ENCODE measurements around the gene ZNF718.
"Not testable (repeated sequence)": the region's sequence is repeated elsewhere in the genome, so short reads cannot be mapped to it uniquely, and the experiment has no call there.

ZNF718 gene

DNA sequence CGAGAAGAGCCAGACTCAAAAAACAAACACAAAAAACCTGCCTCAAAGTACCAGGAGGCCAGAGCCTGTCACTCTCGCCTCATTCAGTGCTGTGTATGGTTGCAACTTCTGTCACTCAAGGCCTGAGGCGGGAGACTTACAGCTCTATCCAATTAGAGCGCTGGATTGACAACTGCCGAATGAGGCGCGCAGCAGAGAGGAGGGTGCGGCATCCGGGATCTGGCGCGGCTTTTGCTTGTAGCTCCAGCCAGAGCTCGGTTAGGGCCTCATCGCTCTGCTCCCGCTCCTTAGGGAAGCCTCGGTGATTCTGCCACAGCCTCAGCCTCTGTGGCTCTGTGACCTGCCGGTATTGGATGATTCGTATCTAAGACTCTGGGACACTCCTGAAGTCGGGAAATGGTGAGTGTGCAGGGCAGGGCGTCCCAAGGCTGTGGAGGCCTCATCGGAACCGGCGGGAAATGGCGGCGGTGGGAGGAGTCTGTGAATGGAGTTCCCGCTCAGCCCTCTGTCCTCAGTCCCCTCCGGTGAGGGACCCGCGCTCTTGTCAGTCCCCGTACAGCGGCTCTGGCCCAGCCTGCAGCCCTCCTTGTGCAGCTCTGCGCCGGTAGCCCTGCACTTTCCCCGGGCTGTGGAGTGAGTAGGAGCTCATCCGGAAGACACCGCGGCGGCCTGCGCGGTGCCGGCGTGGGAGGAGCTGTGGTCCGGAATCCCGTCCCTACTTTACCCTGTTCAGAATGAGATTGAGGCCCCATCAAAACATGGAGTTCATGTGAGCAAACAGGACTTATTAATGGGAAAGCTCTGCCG is at the start of gene ZNF718:
ZNF718 (plus strand) TSS at position 227 of the 807 bp plus-strand sequence; CDS start at position 397, 170 bp downstream.
- DNase-seq = peak; percentile 5

- no peak for DNase-seq
Observed at GRCh38 chr4:85951-86350, 38.4 kb upstream of the ZNF718 start.

GRCh38 chr4:86559-87324 is 37.6 kb upstream of the ZNF718 start:
- DNase-seq = not testable (repeated sequence)

DNA sequence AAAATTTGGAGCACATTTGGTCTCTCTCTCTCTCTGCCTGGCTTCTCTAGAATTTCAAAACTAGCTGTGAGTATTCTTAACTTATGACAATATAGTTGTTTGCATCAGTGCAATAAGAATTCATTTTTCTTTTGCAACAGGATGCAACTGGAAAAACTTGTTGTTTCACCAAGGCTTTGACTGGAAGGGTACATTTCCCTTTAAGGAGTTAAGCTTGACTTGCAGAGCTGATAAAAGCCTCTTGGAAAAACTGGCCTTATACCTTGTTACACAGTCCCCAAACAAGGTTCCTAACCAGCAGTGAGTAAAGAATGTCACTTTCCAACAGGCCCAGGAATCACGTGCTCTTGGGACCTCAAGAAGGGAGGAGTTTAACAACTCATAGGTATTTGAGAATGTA is 25.9 kb upstream of the ZNF718 start:
- DNase-seq = no peak

DNA sequence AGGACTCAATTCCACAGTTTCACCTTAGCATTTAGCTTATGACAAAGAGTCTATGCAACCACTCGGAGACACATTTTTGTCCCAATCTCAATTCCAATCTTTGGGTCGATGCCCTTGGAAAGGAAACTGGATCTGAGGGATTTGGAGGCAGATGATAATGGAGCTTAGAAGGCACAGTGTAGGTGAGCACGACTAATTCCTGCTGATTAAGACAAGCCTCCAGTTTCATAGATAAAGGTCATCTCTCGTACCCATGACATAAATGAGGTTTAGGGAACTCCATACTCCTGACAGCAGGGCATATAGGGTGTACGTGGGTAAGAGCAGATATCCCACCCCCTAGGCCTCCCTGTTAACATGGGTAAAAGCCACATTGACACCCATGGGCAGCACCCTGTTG is 24.4 kb upstream of the ZNF718 start:
- no peak for DNase-seq

- DNase-seq = no peak
Observed at GRCh38 chr4:107083-107443, 17.2 kb upstream of the ZNF718 start.

GRCh38 chr4:107444-108429 is 16.6 kb upstream of the ZNF718 start:
- no peak for DNase-seq

DNA sequence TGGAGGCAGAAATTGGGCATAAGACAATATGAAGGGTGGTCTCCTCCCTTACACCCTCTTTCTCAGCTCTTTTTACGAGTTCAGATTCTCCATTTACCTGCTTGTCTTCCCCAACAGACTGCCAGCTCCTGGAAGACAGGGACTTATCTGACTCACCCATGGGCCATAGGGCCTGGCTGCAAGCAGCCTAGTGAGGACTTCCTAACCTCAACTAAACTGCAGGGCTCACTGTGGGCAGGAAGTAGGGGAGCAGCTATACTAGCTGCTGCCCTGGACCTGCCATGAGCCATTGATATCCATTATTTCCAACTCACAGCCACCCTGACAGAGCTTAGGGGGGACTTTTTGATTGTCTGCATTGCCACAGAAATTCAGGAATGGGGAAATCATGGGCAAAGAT is 11.5 kb upstream of the ZNF718 start:
- no peak for DNase-seq

GRCh38 chr4:113732-114131 is 10.6 kb upstream of the ZNF718 start:
- no peak for DNase-seq

DNA sequence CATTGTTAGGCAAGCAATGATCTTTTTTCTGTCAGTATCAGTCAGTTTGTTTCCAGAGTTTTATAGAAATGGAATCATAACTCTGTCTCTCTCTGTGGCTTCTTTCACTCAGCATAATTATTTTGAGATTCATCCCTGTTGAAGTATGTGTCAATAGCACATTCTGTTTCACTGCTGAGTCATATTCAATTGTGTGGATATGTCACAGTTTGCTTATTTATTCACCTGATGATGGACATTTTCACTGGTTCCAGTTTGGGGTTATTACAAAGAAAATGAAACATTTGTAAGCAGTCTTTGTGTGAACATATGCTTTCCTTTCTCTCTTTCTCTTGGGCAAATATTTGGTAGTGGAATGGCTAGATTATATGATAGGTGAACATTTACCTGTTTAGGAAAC is 10.2 kb upstream of the ZNF718 start:
- no peak for DNase-seq

DNA sequence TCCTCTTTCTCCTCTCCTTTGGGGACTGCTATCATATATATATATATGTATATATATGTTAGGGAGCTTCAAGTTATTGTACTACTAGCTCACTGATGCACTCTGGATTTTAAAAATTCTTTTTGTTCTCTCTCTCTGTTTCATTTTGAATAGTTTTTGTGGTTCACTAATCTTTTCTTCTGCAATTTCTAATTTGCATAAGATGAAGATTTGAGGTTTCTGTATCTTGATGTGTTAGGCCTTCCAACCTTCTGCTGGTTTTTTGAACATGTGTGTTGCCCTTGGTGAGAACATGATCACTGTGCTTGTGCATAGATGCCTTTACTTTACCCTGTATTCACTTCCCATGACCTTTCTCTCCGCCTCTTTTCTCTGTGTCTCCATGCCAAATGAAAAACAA is 7.8 kb upstream of the ZNF718 start:
- DNase-seq = no peak

DNA sequence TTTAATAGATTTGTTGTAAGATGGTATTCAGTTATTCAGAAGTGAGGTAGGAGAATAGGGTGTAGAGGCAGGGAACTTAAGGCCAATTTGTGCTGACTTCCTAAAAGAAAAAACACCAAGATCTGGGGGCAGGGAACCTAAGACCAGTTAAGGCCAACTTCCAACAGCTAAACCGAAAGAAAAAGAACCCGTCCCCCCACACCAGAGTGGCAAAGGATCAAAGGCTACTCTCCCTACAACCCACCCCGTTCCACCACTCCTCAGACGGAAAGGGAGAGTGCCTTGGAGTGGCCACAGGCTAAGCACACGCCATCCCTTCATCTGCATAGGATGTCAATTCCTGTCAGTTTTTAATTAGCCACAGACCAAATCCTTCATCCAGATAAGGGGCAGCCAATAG is 3.7 kb upstream of the ZNF718 start:
- no peak for DNase-seq

DNA sequence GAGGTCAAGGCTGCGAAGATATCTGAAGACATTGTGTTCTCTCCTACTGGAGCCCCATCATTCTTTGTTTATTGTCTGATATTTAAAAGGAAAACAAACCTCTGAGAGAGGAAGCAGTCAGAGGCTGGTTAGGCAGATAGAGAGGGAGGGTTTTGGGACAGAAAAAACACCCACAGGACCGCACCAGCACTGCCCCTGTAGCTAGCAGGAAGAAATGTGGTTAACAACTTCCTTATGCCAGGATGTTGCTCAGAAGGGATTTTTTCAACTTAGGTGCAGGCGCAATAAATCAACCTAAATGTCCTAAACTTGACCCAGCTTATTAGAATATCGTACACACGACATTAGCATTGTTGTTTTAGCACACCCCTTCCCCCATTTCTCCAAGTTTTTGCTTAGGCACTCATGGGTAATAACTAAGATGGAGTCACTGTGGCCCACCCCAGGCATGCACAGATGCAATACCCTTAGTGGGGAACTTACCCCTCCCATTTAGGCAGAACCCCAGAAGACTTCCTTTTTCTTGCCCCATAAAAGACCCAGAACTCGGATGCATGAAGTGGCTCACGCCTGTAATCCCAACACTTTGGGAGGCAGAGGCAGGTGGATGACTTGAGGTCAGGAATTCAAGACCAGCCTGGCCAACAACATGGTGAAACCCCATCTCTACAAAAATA is 2.8 kb upstream of the ZNF718 start:
- no peak for DNase-seq

DNA sequence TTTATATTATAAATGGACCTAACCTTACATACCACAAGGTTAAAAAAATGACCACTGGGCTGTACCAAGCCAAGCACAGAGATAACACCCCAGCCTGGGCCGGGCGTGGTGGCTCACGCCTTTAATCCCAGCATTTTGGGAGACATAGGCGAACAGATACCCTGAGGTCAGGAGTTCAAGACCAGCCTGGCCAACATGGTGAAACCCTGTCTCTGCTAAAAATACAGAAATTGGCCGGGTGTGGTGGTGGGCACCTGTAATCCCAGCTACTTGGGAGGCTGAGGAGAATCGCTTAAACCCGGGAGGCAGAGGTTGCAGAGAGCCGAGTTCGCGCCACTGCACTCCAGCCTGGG is 403 bp upstream of the ZNF718 start:
- not testable (repeated sequence) for DNase-seq

GRCh38 chr4:125091-125771 is 930 bp downstream of the ZNF718 start:
- DNase-seq = no peak

- DNase-seq = no peak
Observed at GRCh38 chr4:125833-126232, 1.5 kb downstream of the ZNF718 start.

GRCh38 chr4:132483-132882 is 8.2 kb downstream of the ZNF718 start:
- no peak for DNase-seq

- DNase-seq = no peak
Observed at GRCh38 chr4:138935-139334, 14.6 kb downstream of the ZNF718 start.

- no peak for DNase-seq
Observed at GRCh38 chr4:139691-140090, 15.4 kb downstream of the ZNF718 start.

- DNase-seq = no peak
Observed at GRCh38 chr4:146621-147020, 22.3 kb downstream of the ZNF718 start.

GRCh38 chr4:147233-147632 is 22.9 kb downstream of the ZNF718 start:
- DNase-seq = no peak
